H1 (cell line): ENCODE data around the gene RAB34. TPM values are rescaled to one million over a fixed set of nuclear protein-coding genes. Genes with fewer than 3 reads are reported as not detected.

ENCODE experiments used
- CEBPB ChIP-seq: IDR thresholded peaks from 2 replicates; pipeline ENCODE4 v1.6.1; 2012; ENCODE audit warnings: low read depth, low read length
- CHD2 ChIP-seq: IDR thresholded peaks from 2 replicates; pipeline ENCODE4 v1.6.1; 2012; ENCODE audit warnings: low read length, improper control_type of control experiment
- CTBP2 ChIP-seq: IDR thresholded peaks from 2 replicates; pipeline ENCODE4 v1.7.0; 2011; ENCODE audit warnings: borderline replicate concordance, mild to moderate bottlenecking, moderate library complexity, mixed read lengths, low read length; ENCODE audit not compliant: insufficient read depth, insufficient read length
- GTF2F1 ChIP-seq: IDR thresholded peaks from 2 replicates; pipeline ENCODE4 v1.6.1; 2012; ENCODE audit warnings: low read depth, low read length, improper control_type of control experiment, borderline replicate concordance
- HDAC2 ChIP-seq, 2 experiments: fragments of 300-600 bp in 1 of 2; sonication (generic) in 1 of 2; IDR thresholded peaks; 2 replicates each; pipeline ENCODE4 v1.6.1; 2011 to 2012; ENCODE audit warnings: low read depth in 2 of 2, low read length in 2 of 2, mild to moderate bottlenecking in 2 of 2, moderate library complexity in 2 of 2, borderline replicate concordance in 1 of 2, inconsistent platforms in 1 of 2
- HDAC6 ChIP-seq: IDR thresholded peaks from one replicate; pipeline ENCODE4 v1.7.1; 2012; ENCODE audit warnings: low read depth, mild to moderate bottlenecking, inconsistent platforms, low read length, moderate library complexity
- KDM5A ChIP-seq: fragments of 200-600 bp; IDR thresholded peaks from 2 replicates; pipeline ENCODE4 v1.7.1; 2012; ENCODE audit warnings: mild to moderate bottlenecking, low read length, inconsistent platforms, mixed read lengths
- MAFK ChIP-seq: IDR thresholded peaks from 2 replicates; pipeline ENCODE4 v1.6.1; 2012; ENCODE audit warnings: low read depth, mild to moderate bottlenecking, improper control_type of control experiment, low read length
- NANOG ChIP-seq: IDR thresholded peaks from 2 replicates; pipeline ENCODE4 v1.6.1; 2011; ENCODE audit warnings: low read length, low read depth, mild to moderate bottlenecking, inconsistent platforms; ENCODE audit not compliant: insufficient read depth, poor library complexity, severe bottlenecking
- NRF1 ChIP-seq: IDR thresholded peaks from 2 replicates; pipeline ENCODE4 v1.6.1; 2011; ENCODE audit warnings: mild to moderate bottlenecking, low read depth, low read length, improper control_type of control experiment
- RNF2 ChIP-seq: fragments of 200-900, 300-1000 bp; sonication (generic); IDR thresholded peaks from 2 replicates; pipeline ENCODE4 v1.7.1; 2016; ENCODE audit warnings: borderline replicate concordance, low read depth, mild to moderate bottlenecking, antibody characterized with exemption, low read length; ENCODE audit not compliant: poor library complexity, severe bottlenecking; ENCODE audit errors: missing control alignments
- SIRT6 ChIP-seq: IDR thresholded peaks from one replicate; pipeline ENCODE4 v1.7.1; 2012; ENCODE audit warnings: low read length, inconsistent platforms
- SP1 ChIP-seq: IDR thresholded peaks from 2 replicates; pipeline ENCODE4 v1.6.1; 2011; ENCODE audit warnings: low read depth, low read length
- SP4 ChIP-seq: IDR thresholded peaks from 2 replicates; pipeline ENCODE4 v1.6.1; 2012; ENCODE audit warnings: low read length, inconsistent platforms
- SRF ChIP-seq: IDR thresholded peaks from 2 replicates; pipeline ENCODE4 v1.6.1; 2011; ENCODE audit warnings: mild to moderate bottlenecking, low read depth, low read length, moderate library complexity
- TBP ChIP-seq: IDR thresholded peaks from 2 replicates; pipeline ENCODE4 v1.6.1; 2011; ENCODE audit warnings: low read depth, low read length, improper control_type of control experiment
- TCF12 ChIP-seq: IDR thresholded peaks from 2 replicates; pipeline ENCODE4 v1.6.1; 2011; ENCODE audit warnings: low read depth, mild to moderate bottlenecking, low read length
- USF2 ChIP-seq: IDR thresholded peaks from 2 replicates; pipeline ENCODE4 v1.6.1; 2011; ENCODE audit warnings: low read length, improper control_type of control experiment
- YY1 ChIP-seq: IDR thresholded peaks from 2 replicates; pipeline ENCODE4 v1.6.1; 2011; ENCODE audit warnings: low read depth, mild to moderate bottlenecking, low read length
- polyA plus RNA-seq, 7 experiments: library from polyadenylated mRNA; depleted of rRNA in 3 of 7; stranded (reverse) in 5 of 7; unstranded in 2 of 7; fragments of >200 nt in 5 of 7; fragments of 200-250 nt in 2 of 7; gene quantifications; 1 replicate in 5 of 7; 2 replicates in 1 of 7; 4 replicates in 1 of 7; pipeline versions ENCODE4 v1.2.1 to v1.2.3, GENCODE V29; 2011 to 2013; ENCODE audit warnings: missing spikeins in 2 of 7, mixed read lengths in 2 of 7
- total RNA-seq: library from RNA; stranded (reverse); fragmentation: NEBNext Ultra II Directional; extraction: Animal tissue kit (Norgen Biotek cat#: 25700); gene quantifications from 2 replicates; pipeline ENCODE4 v1.2.1, GENCODE V29; 2021
- TF ChIP-seq, protein P1 (sequence below): IDR thresholded peaks from 2 replicates; pipeline ENCODE4 v1.6.1; 2012; ENCODE audit warnings: low read length, inconsistent platforms
- TF ChIP-seq, protein P2 (sequence below): IDR thresholded peaks from 2 replicates; pipeline ENCODE4 v1.6.1; 2012; ENCODE audit warnings: inconsistent platforms

RAB34 gene
- total and polyA plus RNA-seq, 2 of the 8 experiments (the other 6 are each of a cell fraction or from before 2014, with no cell fraction given) = 237 to 305 TPM

- TF ChIP-seq NANOG (no peak), RNF2 (no peak), YY1 (0 out of 2 replicates have a peak, but pooled peaks have one; percentile 37), TBP (0 out of 2 replicates have a peak, but pooled peaks have one; percentile 21), SP1 (no peak), USF2 (no peak), MAFK (no peak), SIRT6 (no peak), HDAC6 (no peak), HDAC2 (IDR thresholded peaks at IDR 0.05; ENCODE audit: borderline replicate concordance in 1 of 2, low read depth in 2 of 2, low read length in 2 of 2) (peak in 1 of 2 experiments; percentile 75; a peak in 1 of 4 replicates), CHD2 (no peak), TCF12 (no peak), CTBP2 (no peak), KDM5A (no peak), NRF1 (0 out of 2 replicates have a peak, but pooled peaks have one; percentile 10), GTF2F1 (no peak), CEBPB (no peak), SP4 (peak; percentile 79; the same call in 1 of the 2 replicates), SRF (no peak)
- TF ChIP-seq, protein P1, sequence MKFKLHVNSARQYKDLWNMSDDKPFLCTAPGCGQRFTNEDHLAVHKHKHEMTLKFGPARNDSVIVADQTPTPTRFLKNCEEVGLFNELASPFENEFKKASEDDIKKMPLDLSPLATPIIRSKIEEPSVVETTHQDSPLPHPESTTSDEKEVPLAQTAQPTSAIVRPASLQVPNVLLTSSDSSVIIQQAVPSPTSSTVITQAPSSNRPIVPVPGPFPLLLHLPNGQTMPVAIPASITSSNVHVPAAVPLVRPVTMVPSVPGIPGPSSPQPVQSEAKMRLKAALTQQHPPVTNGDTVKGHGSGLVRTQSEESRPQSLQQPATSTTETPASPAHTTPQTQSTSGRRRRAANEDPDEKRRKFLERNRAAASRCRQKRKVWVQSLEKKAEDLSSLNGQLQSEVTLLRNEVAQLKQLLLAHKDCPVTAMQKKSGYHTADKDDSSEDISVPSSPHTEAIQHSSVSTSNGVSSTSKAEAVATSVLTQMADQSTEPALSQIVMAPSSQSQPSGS = no peak
- TF ChIP-seq, protein P2, sequence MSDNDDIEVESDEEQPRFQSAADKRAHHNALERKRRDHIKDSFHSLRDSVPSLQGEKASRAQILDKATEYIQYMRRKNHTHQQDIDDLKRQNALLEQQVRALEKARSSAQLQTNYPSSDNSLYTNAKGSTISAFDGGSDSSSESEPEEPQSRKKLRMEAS = 0 out of 2 replicates have a peak, but pooled peaks have one; percentile 28
Observed at GRCh38 chr17:28728364-28729200, 10.9 kb upstream of the RAB34 start, which contains the start of gene NEK8 (continued).
